ENCODE results near the gene HDHD2.

Gene HDHD2

DNA sequence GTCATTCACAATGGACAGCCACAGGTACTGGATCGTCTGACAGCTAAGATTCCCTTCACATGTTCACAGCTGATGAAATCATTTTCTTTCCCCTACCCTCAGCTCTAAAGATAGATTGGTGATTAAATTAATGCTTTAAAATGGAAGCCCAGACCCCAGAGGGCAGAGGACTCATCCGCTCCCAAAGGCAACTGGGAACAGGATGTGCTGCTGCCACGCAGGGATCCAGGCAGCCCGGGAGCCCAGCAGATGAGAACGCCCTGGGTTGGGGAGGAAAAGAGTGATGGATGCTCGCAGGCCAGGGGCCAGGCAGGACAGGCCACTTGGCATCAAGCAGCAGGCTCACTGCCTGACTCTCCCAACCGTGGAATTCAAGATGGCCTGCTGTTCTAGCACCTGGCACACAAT lies 41.3 kb downstream of the HDHD2 start:
- Histone ChIP-seq H3K36me3 (ENCODE audit: insufficient read depth, low read length) (peaks cover 57% of the 10 kb centered on the region), H3K9me3 (ENCODE audit: insufficient read depth, low read depth, low read length) (no peaks in the 10 kb centered on the region), H3K27ac (ENCODE audit: low read depth, low read length) (no peak overlapping the region), H3K4me3 (ENCODE audit: low read length) (no peak overlapping the region), H3K4me1 (ENCODE audit: insufficient read depth, low read length) (peaks cover 44% of the 10 kb centered on the region), H3K9ac (ENCODE audit: low read depth, low read length) (no peak overlapping the region), H3K27me3 (ENCODE audit: insufficient read depth, low read length) (no peaks in the 10 kb centered on the region)
- WGBS: 90% methylated on average over 7 of the region's 7 CpGs

GRCh38 chr18:47108373-47108772 lies 41.9 kb downstream of the HDHD2 start:
- H3K36me3 ChIP-seq (ENCODE audit: insufficient read depth, low read length): peaks cover 56% of the 10 kb centered on the region

DNA sequence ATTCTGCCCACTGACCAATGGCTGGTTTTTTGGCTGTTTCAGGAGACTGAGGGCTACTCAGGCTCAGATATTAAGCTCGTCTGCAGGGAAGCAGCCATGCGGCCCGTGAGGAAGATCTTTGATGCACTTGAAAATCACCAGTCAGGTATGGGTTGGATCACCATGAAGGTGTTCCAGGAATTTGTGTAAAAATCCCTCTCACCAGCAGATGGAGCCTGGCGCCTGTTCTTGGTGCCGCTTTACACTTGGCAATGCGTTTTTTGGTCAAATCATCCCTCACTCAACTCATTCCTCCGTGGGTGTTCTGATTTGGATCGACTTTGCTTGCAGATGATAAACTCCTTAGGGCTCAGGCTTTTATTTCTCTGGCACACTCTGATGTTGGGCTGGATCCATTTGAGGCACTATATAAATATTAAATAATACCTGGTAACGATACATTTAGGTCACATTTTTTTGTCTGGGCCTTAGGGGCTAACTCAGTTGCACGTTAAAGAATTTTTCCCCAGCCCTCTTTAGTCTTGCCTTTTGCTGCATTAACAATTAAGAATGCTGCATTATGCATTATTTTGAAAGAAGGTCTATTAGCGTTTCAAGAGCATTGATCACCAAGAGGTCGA lies 50.0 kb downstream of the HDHD2 start:
- Histone ChIP-seq H3K4me3 (ENCODE audit: low read length) (no peak overlapping the region), H3K27ac (ENCODE audit: low read depth, low read length) (0 out of 2 replicates have a peak overlapping the region, but pooled peaks have one; percentile 14), H3K9ac (ENCODE audit: low read depth, low read length) (no peak overlapping the region), H3K27me3 (ENCODE audit: insufficient read depth, low read length) (no peaks in the 10 kb centered on the region), H3K36me3 (ENCODE audit: insufficient read depth, low read length) (peaks cover 11% of the 10 kb centered on the region), H3K9me3 (ENCODE audit: insufficient read depth, low read depth, low read length) (no peaks in the 10 kb centered on the region), H3K4me1 (ENCODE audit: insufficient read depth, low read length) (peaks cover 7% of the 10 kb centered on the region; the same call in 1 of the 2 replicates)
- 38% methylated on average over 12 of the region's 12 CpGs for WGBS

More at GRCh38 chr18:47108373-47108772, 41.9 kb downstream of the HDHD2 start:
- no peak overlapping the region for H3K27ac ChIP-seq (ENCODE audit: low read depth, low read length)
- H3K9me3 ChIP-seq (ENCODE audit: insufficient read depth, low read depth, low read length): no peaks in the 10 kb centered on the region
- peaks cover 38% of the 10 kb centered on the region for H3K4me1 ChIP-seq (ENCODE audit: insufficient read depth, low read length)
- no peak overlapping the region for H3K9ac ChIP-seq (ENCODE audit: low read depth, low read length)
- H3K4me3 ChIP-seq (ENCODE audit: low read length): no peak overlapping the region
- 55% methylated on average over 3 of the region's 3 CpGs for WGBS
- no peaks in the 10 kb centered on the region for H3K27me3 ChIP-seq (ENCODE audit: insufficient read depth, low read length)

DNA sequence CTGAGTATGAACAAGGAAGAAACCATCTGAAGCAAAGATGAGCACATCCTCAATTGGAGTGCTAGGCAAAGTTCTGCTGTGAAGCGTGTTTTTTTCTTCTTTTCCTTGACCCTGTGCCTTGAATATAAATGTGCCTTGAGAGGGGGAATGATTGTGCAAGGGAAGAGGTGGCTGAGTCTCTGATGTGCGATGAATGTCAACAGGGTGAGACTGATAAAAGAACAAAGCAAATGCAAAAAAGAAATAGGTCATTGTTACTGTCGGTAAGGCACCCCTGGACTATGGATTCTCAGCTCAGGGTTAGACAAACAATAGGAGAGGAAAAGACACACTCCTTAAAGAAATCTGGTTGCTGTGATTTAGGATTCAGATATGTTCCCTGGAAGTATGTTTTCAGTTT lies 54.5 kb downstream of the HDHD2 start:
- Histone ChIP-seq H3K27ac (ENCODE audit: low read depth, low read length) (no peak overlapping the region), H3K4me1 (ENCODE audit: insufficient read depth, low read length) (peaks cover 5% of the 10 kb centered on the region; the same call in 1 of the 2 replicates), H3K4me3 (ENCODE audit: low read length) (no peak overlapping the region), H3K9me3 (ENCODE audit: insufficient read depth, low read depth, low read length) (no peaks in the 10 kb centered on the region), H3K9ac (ENCODE audit: low read depth, low read length) (no peak overlapping the region), H3K27me3 (ENCODE audit: insufficient read depth, low read length) (no peaks in the 10 kb centered on the region), H3K36me3 (ENCODE audit: insufficient read depth, low read length) (no peaks in the 10 kb centered on the region)
- 65% methylated on average over 3 of the region's 3 CpGs for WGBS

DNA sequence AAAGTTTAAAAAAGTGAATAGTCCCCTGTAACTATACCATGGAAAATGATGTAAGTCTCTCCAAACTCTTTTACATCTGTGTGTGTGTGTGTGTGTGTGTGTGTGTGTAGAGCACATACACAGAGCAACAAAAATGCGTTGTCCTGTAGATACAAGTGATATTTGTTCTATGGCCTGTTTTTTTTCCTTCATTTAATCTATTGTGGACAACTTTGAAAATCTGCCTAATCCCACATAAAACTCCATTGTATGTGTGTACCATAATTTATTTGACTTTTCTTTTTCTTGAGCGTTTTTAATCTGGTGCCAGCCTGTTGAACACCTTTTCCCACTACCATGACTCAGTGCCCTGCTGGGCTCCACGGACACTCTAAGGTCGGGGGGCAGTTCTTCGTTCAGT lies 62.6 kb downstream of the HDHD2 start:
- Histone ChIP-seq H3K4me3 (ENCODE audit: low read length) (no peak overlapping the region), H3K27ac (ENCODE audit: low read depth, low read length) (no peak overlapping the region), H3K9ac (ENCODE audit: low read depth, low read length) (no peak overlapping the region), H3K27me3 (ENCODE audit: insufficient read depth, low read length) (no peaks in the 10 kb centered on the region), H3K36me3 (ENCODE audit: insufficient read depth, low read length) (no peaks in the 10 kb centered on the region), H3K9me3 (ENCODE audit: insufficient read depth, low read depth, low read length) (no peaks in the 10 kb centered on the region), H3K4me1 (ENCODE audit: insufficient read depth, low read length) (no peaks in the 10 kb centered on the region)
- 91% methylated on average over 4 of the region's 5 CpGs for WGBS

GRCh38 chr18:47081578-47081977 lies 68.7 kb downstream of the HDHD2 start:
- H3K9me3 ChIP-seq (ENCODE audit: insufficient read depth, low read depth, low read length): no peaks in the 10 kb centered on the region
- H3K27me3 ChIP-seq (ENCODE audit: insufficient read depth, low read length): no peaks in the 10 kb centered on the region
- H3K36me3 ChIP-seq (ENCODE audit: insufficient read depth, low read length): no peaks in the 10 kb centered on the region
- H3K9ac ChIP-seq (ENCODE audit: low read depth, low read length): no peak overlapping the region
- H3K27ac ChIP-seq (ENCODE audit: low read depth, low read length): no peak overlapping the region
- H3K4me3 ChIP-seq (ENCODE audit: low read length): no peak overlapping the region
- 82% methylated on average over 2 of the region's 2 CpGs for WGBS
- no peaks in the 10 kb centered on the region for H3K4me1 ChIP-seq (ENCODE audit: insufficient read depth, low read length)

DNA sequence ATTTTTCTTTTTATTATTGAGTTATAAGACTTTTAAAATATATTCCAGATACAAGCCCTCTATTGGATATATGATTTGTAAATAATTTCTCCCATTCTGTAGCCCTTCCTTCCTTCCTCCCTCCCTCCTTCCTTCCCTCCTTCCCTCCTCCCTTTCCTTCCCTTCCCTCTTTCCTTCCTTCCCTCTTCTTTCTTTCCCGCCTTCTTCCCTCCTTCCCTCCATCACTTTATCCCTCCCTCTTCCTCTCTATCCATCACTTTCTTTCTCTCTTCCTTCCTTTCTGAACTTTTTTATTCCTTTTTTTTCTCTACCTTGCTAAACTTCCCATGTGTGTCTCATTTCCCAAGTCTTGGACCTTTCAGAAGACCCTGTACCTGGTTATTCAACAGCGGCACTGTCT lies 69.4 kb downstream of the HDHD2 start:
- Histone ChIP-seq H3K27ac (ENCODE audit: low read depth, low read length) (no peak overlapping the region), H3K4me3 (ENCODE audit: low read length) (no peak overlapping the region), H3K4me1 (ENCODE audit: insufficient read depth, low read length) (peaks cover 6% of the 10 kb centered on the region; the same call in 1 of the 2 replicates), H3K9me3 (ENCODE audit: insufficient read depth, low read depth, low read length) (no peaks in the 10 kb centered on the region), H3K36me3 (ENCODE audit: insufficient read depth, low read length) (no peaks in the 10 kb centered on the region), H3K9ac (ENCODE audit: low read depth, low read length) (no peak overlapping the region), H3K27me3 (ENCODE audit: insufficient read depth, low read length) (no peaks in the 10 kb centered on the region)
- 91% methylated on average over 1 of the region's 2 CpGs for whole genome bisulfite sequencing

- Histone ChIP-seq H3K27ac (ENCODE audit: low read depth, low read length) (no peak overlapping the region), H3K36me3 (ENCODE audit: insufficient read depth, low read length) (no peaks in the 10 kb centered on the region), H3K9me3 (ENCODE audit: insufficient read depth, low read depth, low read length) (no peaks in the 10 kb centered on the region), H3K9ac (ENCODE audit: low read depth, low read length) (no peak overlapping the region), H3K27me3 (ENCODE audit: insufficient read depth, low read length) (no peaks in the 10 kb centered on the region), H3K4me3 (ENCODE audit: low read length) (no peak overlapping the region), H3K4me1 (ENCODE audit: insufficient read depth, low read length) (peaks cover 21% of the 10 kb centered on the region)
- WGBS: 89% methylated on average over 7 of the region's 7 CpGs
Observed at GRCh38 chr18:47077111-47077510, 73.2 kb downstream of the HDHD2 start.

GRCh38 chr18:47075098-47075883 lies 75.0 kb downstream of the HDHD2 start:
- no peaks in the 10 kb centered on the region for H3K36me3 ChIP-seq (ENCODE audit: insufficient read depth, low read length)
- H3K9ac ChIP-seq (ENCODE audit: low read depth, low read length): peak overlapping the region; percentile 51
- 0 out of 2 replicates have a peak overlapping the region, but pooled peaks have one; percentile 7 for H3K4me3 ChIP-seq (ENCODE audit: low read length)
- peak overlapping the region; percentile 68 for H3K27ac ChIP-seq (ENCODE audit: low read depth, low read length)
- WGBS: 53% methylated on average over 13 of the region's 13 CpGs
- H3K4me1 ChIP-seq (ENCODE audit: insufficient read depth, low read length): peaks cover 21% of the 10 kb centered on the region
- H3K9me3 ChIP-seq (ENCODE audit: insufficient read depth, low read depth, low read length): no peaks in the 10 kb centered on the region
- no peaks in the 10 kb centered on the region for H3K27me3 ChIP-seq (ENCODE audit: insufficient read depth, low read length)

- H3K27ac ChIP-seq (ENCODE audit: low read depth, low read length): no peak overlapping the region
- WGBS: 62% methylated on average over 3 of the region's 3 CpGs
- H3K9me3 ChIP-seq (ENCODE audit: insufficient read depth, low read depth, low read length): no peaks in the 10 kb centered on the region
- H3K4me3 ChIP-seq (ENCODE audit: low read length): no peak overlapping the region
- no peak overlapping the region for H3K9ac ChIP-seq (ENCODE audit: low read depth, low read length)
- H3K36me3 ChIP-seq (ENCODE audit: insufficient read depth, low read length): no peaks in the 10 kb centered on the region
- H3K27me3 ChIP-seq (ENCODE audit: insufficient read depth, low read length): no peaks in the 10 kb centered on the region
- H3K4me1 ChIP-seq (ENCODE audit: insufficient read depth, low read length): 0 out of 2 replicates have a peak, but pooled peaks cover 3% of the 10 kb centered on the region
Observed at GRCh38 chr18:47067648-47068047, 82.7 kb downstream of the HDHD2 start.

DNA sequence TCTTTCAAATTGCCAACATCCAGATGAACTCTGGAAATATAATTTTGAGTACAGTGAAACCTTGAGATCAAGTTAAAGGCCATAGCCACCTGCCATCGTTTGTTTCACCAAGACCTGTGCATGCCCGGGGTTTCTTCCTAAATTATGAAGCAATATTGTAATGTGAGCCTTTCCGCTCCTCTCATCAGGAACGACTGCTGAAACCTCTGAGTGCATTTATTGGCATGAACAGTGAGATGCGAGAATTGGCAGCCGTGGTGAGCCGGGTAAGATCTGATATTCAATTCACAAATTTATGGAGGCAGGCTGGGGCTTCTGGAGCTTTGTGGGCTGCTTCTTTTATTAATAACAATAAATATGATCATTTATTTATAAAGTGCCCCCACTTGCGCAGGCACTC lies 87.2 kb downstream of the HDHD2 start:
- Histone ChIP-seq H3K4me1 (ENCODE audit: insufficient read depth, low read length) (no peaks in the 10 kb centered on the region), H3K9ac (ENCODE audit: low read depth, low read length) (no peak overlapping the region), H3K4me3 (ENCODE audit: low read length) (no peak overlapping the region), H3K27ac (ENCODE audit: low read depth, low read length) (no peak overlapping the region), H3K9me3 (ENCODE audit: insufficient read depth, low read depth, low read length) (no peaks in the 10 kb centered on the region), H3K36me3 (ENCODE audit: insufficient read depth, low read length) (no peaks in the 10 kb centered on the region), H3K27me3 (ENCODE audit: insufficient read depth, low read length) (no peaks in the 10 kb centered on the region)
- 93% methylated on average over 7 of the region's 8 CpGs for WGBS

Measured in HUES64 (cell line).